Progenitor cell of endocrine pancreas (in vitro differentiated cells): ENCODE measurements around the gene SAMD9L. TPM values are rescaled to one million over a fixed set of nuclear protein-coding genes. Genes with fewer than 3 reads are reported as not detected.

Experiments
- DNase-seq: peaks from one replicate; pipeline ENCODE4 v3.0.0; 2021; ENCODE audit warnings: low spot score; ENCODE audit not compliant: unreplicated experiment
- H3K27ac Mint-ChIP-seq: 2 replicates; pipeline ENCODE4 v1.8.0; 2021; ENCODE audit warnings: mild to moderate bottlenecking, moderate library complexity, mixed read lengths
- H3K27me3 Mint-ChIP-seq: 2 replicates; pipeline ENCODE4 v1.8.0; 2021; ENCODE audit warnings: mixed read lengths
- H3K36me3 Mint-ChIP-seq: 2 replicates; pipeline ENCODE4 v1.8.0; 2022; ENCODE audit warnings: mixed read lengths; ENCODE audit not compliant: insufficient read depth
- H3K4me1 Mint-ChIP-seq: 2 replicates; pipeline ENCODE4 v1.8.0; 2021; ENCODE audit warnings: low read depth, mixed read lengths
- H3K4me3 Mint-ChIP-seq: 2 replicates; pipeline ENCODE4 v1.8.0; 2021; ENCODE audit warnings: low read depth, mild to moderate bottlenecking, moderate library complexity, mixed read lengths
- H3K9me3 Mint-ChIP-seq: 2 replicates; pipeline ENCODE4 v1.8.0; 2021; ENCODE audit warnings: low read depth, mixed read lengths
- total RNA-seq: library from RNA; stranded (reverse); gene quantifications from 2 replicates; pipeline ENCODE4 v1.2.1, GENCODE V29; 2021
- TF ChIP-seq, protein P1 (sequence below): fragments of 200-600 bp; sonication (generic); IDR thresholded peaks from one replicate; pipeline ENCODE4 v1.5.0; 2021; ENCODE audit warnings: antibody characterized with exemption, mild to moderate bottlenecking; ENCODE audit not compliant: unreplicated experiment

SAMD9L gene
- total RNA-seq, 1 donor from 2014 or later, result not detected

DNA sequence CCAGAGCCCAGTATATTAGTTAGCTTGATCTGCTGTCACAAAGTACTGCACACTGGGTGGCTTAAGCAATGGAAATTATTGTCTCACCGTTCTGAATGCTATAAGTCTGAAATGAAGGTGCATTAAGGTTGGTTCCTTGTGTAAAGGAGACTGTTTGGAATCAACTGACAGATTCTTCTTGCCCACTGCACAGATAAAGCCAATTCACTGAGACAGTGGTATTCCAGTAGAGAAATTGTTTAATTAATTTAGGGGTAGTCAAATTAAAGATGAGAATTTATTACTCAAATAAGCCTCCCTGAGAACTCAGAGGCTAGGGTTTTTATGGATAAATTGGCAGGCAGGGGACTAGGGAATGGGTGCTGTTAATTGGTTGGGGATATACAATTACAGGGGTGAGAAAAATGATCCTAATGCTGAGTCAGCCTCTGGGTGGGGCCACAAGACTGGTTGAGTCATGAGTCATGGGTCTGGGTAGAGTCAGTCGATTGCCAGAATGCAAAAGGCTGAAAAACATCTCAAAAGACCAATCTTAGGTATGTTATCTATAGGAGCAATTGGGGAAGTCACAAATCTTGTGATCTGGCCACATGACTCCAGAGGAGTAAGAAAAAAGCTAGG, 23.5 kb upstream of the SAMD9L start:
- Mint-ChIP-seq H3K36me3 (no peaks in the 10 kb centered on the region), H3K9me3 (peaks cover 40% of the 10 kb centered on the region), H3K27ac (no peak overlapping the region), H3K4me1 (no peaks in the 10 kb centered on the region), H3K4me3 (no peak overlapping the region), H3K27me3 (peaks cover 13% of the 10 kb centered on the region)
- TF ChIP-seq, protein P1, sequence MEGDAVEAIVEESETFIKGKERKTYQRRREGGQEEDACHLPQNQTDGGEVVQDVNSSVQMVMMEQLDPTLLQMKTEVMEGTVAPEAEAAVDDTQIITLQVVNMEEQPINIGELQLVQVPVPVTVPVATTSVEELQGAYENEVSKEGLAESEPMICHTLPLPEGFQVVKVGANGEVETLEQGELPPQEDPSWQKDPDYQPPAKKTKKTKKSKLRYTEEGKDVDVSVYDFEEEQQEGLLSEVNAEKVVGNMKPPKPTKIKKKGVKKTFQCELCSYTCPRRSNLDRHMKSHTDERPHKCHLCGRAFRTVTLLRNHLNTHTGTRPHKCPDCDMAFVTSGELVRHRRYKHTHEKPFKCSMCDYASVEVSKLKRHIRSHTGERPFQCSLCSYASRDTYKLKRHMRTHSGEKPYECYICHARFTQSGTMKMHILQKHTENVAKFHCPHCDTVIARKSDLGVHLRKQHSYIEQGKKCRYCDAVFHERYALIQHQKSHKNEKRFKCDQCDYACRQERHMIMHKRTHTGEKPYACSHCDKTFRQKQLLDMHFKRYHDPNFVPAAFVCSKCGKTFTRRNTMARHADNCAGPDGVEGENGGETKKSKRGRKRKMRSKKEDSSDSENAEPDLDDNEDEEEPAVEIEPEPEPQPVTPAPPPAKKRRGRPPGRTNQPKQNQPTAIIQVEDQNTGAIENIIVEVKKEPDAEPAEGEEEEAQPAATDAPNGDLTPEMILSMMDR, result no peak
- DNase-seq, result no peak

DNA sequence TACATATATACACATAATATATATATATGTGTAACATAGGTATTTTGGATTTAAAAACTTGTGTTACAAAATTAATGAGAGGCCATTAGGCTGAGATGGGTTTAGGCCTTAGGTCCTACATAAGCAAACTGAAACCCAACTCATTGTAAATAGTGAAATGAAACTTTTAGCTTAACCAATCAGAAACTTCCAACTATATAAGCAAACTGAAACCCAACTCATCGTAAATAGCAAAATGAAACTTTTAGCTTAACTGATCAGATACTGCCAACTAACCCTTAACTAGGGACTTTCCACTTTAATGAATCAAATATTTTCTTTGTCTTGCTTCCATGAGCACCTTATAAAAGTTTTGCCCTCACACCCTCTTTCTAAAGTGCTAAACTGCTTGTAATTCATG, 17.3 kb upstream of the SAMD9L start:
- H3K36me3 Mint-ChIP-seq, result no peaks in the 10 kb centered on the region
- TF ChIP-seq, protein P1, result no peak
- H3K9me3 Mint-ChIP-seq, result peaks cover 17% of the 10 kb centered on the region
- DNase-seq, result no peak
- no peak overlapping the region for H3K4me3 Mint-ChIP-seq
- no peak overlapping the region for H3K27ac Mint-ChIP-seq
- peaks cover 10% of the 10 kb centered on the region for H3K27me3 Mint-ChIP-seq
- no peaks in the 10 kb centered on the region for H3K4me1 Mint-ChIP-seq

DNA sequence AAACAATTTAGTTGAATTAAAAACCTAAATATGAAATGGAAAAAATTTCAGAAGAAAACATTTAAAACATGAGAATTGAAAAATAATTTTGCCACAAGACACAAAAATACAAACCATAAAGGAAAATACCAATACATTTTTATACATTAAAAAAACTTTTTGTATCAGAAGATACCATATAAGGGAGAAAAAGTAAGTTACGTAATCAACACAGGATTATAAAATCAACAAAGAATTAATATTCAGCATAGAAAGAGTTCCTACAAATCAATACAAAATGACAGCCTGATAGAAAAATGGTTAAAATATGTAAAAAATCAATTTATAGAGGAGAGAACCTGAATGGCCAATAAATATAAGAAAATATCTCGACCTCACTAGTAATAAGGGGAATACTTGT, 16.6 kb upstream of the SAMD9L start:
- no peaks in the 10 kb centered on the region for H3K4me1 Mint-ChIP-seq
- H3K36me3 Mint-ChIP-seq, result no peaks in the 10 kb centered on the region
- no peak overlapping the region for H3K27ac Mint-ChIP-seq
- H3K9me3 Mint-ChIP-seq, result peaks cover 17% of the 10 kb centered on the region
- peaks cover 10% of the 10 kb centered on the region for H3K27me3 Mint-ChIP-seq
- no peak for DNase-seq
- no peak overlapping the region for H3K4me3 Mint-ChIP-seq
- TF ChIP-seq, protein P1, result no peak

DNA sequence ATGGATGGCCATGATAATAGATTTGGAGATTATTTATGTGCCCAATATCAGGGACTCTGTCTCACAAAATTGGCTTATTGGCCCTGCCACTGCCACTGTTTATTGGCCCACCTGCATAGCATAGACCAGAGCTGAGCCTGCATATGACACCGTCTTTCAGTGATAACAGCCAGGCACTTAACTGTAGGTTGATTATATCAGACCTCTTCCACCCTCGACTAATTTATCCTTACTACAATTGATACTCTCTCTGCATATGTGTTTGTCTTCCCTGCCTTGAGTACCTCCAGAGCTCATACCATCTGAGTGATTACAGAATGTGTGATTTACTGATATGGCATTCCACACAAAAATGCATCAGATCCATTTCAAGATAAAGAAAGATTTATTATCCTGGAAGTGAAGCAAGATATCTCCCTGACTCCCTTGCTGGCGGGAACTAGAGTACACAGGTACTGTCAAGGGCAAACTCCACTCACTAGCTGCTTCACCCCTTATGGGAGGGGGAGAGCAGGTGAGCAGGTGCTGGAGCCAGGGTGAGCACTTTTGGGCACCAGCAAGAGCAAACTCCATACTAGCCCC, 13.1 kb upstream of the SAMD9L start:
- DNase-seq, result no peak
- no peaks in the 10 kb centered on the region for H3K4me1 Mint-ChIP-seq
- no peaks in the 10 kb centered on the region for H3K9me3 Mint-ChIP-seq
- no peak overlapping the region for H3K27ac Mint-ChIP-seq
- H3K36me3 Mint-ChIP-seq, result no peaks in the 10 kb centered on the region
- H3K4me3 Mint-ChIP-seq, result no peak overlapping the region
- TF ChIP-seq, protein P1, result no peak
- H3K27me3 Mint-ChIP-seq, result no peaks in the 10 kb centered on the region

DNA sequence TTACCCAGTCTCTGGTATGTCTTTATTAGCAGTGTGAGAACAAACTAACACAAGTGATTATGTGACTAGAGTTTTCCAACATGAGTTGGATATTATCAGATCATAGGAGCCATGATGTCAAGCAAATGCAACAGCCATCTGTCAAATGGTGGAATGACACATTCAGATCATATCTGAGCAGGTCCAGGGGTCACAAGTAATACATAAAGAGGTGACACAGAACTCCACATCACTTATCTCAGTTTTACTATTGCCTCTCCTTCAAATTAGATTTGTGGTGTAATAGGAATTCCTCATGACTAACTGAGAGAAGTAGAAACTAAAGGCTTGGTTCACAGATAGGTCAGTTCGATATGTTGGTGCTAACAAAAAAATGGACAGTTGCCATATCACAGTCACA, 12.2 kb upstream of the SAMD9L start:
- H3K4me3 Mint-ChIP-seq, result no peak overlapping the region

More for the DNA sequence above, 12.2 kb upstream of the SAMD9L start:
- no peaks in the 10 kb centered on the region for H3K36me3 Mint-ChIP-seq
- TF ChIP-seq, protein P1, result no peak
- H3K27me3 Mint-ChIP-seq, result no peaks in the 10 kb centered on the region
- no peaks in the 10 kb centered on the region for H3K4me1 Mint-ChIP-seq
- H3K9me3 Mint-ChIP-seq, result no peaks in the 10 kb centered on the region
- no peak overlapping the region for H3K27ac Mint-ChIP-seq
- DNase-seq, result no peak
